KOPT-K1 (cell line): Measurements from ENCODE around the gene PCDH10.

Experiments used
- H3K27ac ChIP-seq: fragments of 200-600 bp; sonication (generic); 2 replicates; pipeline ENCODE4 v1.5.1; 2016; ENCODE audit warnings: antibody characterized with exemption, mild to moderate bottlenecking, low read depth, low read length; ENCODE audit not compliant: poor library complexity, severe bottlenecking
- H3K36me3 ChIP-seq: fragments of 200-600 bp; sonication (generic); 2 replicates; pipeline ENCODE4 v1.5.1; 2017; ENCODE audit warnings: antibody characterized with exemption, mild to moderate bottlenecking, low read length, moderate library complexity; ENCODE audit not compliant: insufficient read depth
- H3K9me3 ChIP-seq: fragments of 200-600 bp; sonication (generic); 2 replicates; pipeline ENCODE4 v1.5.1; 2017; ENCODE audit warnings: antibody characterized with exemption, low read length, mild to moderate bottlenecking; ENCODE audit not compliant: insufficient read depth, poor library complexity, severe bottlenecking

PCDH10 gene

DNA sequence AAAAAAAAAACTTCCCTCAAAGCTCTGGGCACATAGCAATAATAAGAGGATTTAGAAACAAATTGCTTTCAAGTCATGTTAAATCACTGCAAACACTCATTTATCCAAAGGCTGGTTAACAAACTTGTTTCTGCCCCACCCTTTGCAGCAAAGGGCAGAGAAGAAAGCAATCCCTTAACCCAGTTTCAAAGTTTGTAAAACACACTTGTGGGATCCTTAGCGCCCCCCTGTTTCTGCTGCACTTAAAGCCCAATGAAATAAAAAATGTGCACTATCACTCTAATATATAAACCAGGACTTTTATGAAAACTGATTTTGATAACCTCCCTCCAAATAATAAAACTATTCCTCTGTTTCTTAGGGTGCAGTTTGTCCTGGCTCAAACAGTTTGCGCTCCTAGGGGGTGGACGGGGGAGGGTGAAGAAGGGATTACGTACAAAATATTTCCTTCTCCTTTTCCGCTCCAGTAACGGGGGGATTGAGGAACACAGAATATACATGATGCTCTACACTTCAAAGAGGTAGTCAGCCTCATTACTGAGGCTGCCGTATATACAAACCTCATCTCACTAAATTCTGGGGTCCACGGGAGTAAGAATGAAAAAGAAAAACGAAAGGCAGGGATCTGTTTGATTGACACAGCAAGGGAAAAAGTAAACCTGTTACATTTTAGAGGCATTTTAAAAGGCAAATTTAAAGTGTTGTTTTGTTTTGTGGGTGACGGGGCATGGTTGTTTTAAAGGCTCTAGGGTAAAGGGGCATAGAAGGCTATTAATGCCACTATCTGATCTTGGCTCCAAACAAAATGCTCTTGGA, 3.1 kb upstream of the PCDH10 start:
- no peaks in the 10 kb centered on the region for H3K9me3 ChIP-seq
- peak overlapping the region; percentile 77 for H3K27ac ChIP-seq
- H3K36me3 ChIP-seq, result no peaks in the 10 kb centered on the region

- Histone ChIP-seq H3K27ac (peak overlapping the region; percentile 77), H3K9me3 (no peaks in the 10 kb centered on the region), H3K36me3 (no peaks in the 10 kb centered on the region)
Observed at GRCh38 chr4:133146574-133147241, 2.4 kb upstream of the PCDH10 start.

DNA sequence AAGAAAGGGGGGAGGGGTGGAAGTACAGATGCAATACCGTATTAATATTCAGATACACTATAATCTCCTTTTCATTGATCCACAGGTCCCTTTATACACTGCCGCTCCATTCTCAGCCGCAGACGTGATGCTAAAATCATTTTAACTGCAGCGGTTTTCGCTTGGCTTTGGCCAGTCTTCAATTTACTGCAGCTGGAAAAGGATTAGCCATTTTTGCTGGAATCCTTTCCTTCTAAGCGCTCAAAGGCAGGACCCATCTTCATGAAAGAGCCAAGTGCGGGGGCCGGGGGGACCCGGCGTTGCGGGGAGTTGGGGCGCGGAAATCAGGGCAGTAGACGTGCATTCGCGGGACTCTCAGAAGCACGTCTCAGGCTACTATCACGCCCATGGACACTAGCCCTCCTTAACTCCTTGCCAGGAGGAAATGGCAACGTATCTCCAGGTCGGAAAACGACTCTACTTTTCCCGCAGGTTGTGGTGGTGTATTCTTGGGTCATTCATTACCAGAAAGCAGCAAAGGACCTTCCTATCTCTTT, 1.7 kb upstream of the PCDH10 start:
- Histone ChIP-seq H3K27ac (peak overlapping the region; percentile 77), H3K9me3 (no peaks in the 10 kb centered on the region), H3K36me3 (no peaks in the 10 kb centered on the region)

DNA sequence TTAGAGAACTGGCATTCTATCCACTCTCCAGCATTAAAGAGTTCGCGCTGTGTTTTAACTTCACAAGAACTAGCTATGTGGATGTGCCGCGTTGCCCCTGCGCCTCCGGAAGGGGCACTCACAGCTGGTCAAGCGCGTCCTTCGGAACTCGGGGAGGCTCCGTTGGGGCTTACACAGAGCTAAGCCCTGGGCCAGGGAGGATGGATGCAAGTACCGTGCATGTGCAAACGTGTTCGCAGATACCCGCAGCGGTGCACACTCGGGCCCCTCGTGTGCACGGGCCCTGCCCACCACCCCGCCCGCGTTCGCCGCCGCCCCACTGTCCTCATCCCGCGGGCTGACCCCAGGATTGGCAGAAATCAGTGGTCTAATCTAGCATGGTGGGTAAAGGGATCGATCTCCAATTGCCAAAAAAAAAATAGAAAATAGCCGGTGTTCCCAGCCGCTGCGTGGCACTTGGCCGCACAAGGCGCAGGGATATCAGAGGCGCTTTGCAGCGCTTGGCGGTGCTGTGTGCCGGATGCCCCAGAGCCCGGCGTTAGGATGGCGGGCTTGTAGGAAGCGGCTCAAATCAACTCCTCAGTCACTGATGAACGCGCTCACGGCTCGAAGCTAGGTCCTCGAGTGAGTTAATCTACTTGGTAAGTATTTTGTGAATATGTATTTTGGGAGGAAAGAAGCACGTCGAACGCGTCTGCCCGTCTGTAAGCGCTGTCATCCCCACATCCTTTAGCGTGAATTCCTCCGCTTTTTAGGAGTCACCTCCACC, 989 bp upstream of the PCDH10 start:
- Histone ChIP-seq H3K9me3 (no peaks in the 10 kb centered on the region), H3K27ac (peak overlapping the region; percentile 77), H3K36me3 (no peaks in the 10 kb centered on the region)

GRCh38 chr4:133149364-133149695, 236 bp downstream of the PCDH10 start:
- no peaks in the 10 kb centered on the region for H3K9me3 ChIP-seq
- H3K36me3 ChIP-seq, result no peaks in the 10 kb centered on the region
- H3K27ac ChIP-seq, result peak overlapping the region; percentile 4

- Histone ChIP-seq H3K36me3 (no peaks in the 10 kb centered on the region), H3K27ac (no peak overlapping the region), H3K9me3 (no peaks in the 10 kb centered on the region)
Observed at GRCh38 chr4:133149932-133150471, 908 bp downstream of the PCDH10 start.

DNA sequence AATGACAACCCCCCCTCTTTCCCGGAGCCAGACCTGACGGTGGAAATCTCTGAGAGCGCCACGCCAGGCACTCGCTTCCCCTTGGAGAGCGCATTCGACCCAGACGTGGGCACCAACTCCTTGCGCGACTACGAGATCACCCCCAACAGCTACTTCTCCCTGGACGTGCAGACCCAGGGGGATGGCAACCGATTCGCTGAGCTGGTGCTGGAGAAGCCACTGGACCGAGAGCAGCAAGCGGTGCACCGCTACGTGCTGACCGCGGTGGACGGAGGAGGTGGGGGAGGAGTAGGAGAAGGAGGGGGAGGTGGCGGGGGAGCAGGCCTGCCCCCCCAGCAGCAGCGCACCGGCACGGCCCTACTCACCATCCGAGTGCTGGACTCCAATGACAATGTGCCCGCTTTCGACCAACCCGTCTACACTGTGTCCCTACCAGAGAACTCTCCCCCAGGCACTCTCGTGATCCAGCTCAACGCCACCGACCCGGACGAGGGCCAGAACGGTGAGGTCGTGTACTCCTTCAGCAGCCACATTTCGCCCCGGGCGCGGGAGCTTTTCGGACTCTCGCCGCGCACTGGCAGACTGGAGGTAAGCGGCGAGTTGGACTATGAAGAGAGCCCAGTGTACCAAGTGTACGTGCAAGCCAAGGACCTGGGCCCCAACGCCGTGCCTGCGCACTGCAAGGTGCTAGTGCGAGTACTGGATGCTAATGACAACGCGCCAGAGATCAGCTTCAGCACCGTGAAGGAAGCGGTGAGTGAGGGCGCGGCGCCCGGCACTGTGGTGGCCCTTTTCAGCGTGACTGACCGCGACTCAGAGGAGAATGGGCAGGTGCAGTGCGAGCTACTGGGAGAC, 1.6 kb downstream of the PCDH10 start:
- no peak overlapping the region for H3K27ac ChIP-seq
- H3K9me3 ChIP-seq, result no peaks in the 10 kb centered on the region
- H3K36me3 ChIP-seq, result no peaks in the 10 kb centered on the region

- Histone ChIP-seq H3K27ac (no peak overlapping the region), H3K9me3 (no peaks in the 10 kb centered on the region), H3K36me3 (no peaks in the 10 kb centered on the region)
Observed at GRCh38 chr4:133151341-133151690, 2.2 kb downstream of the PCDH10 start.

- no peak overlapping the region for H3K27ac ChIP-seq
- H3K36me3 ChIP-seq, result no peaks in the 10 kb centered on the region
- no peaks in the 10 kb centered on the region for H3K9me3 ChIP-seq
Observed at GRCh38 chr4:133151691-133152329, 2.7 kb downstream of the PCDH10 start.

DNA sequence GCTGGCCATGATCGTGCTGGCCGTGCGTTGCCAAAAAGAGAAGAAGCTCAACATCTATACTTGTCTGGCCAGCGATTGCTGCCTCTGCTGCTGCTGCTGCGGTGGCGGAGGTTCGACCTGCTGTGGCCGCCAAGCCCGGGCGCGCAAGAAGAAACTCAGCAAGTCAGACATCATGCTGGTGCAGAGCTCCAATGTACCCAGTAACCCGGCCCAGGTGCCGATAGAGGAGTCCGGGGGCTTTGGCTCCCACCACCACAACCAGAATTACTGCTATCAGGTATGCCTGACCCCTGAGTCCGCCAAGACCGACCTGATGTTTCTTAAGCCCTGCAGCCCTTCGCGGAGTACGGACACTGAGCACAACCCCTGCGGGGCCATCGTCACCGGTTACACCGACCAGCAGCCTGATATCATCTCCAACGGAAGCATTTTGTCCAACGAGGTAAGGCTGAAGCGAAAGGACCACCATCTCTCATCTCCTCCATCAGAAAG, 3.3 kb downstream of the PCDH10 start:
- Histone ChIP-seq H3K27ac (no peak overlapping the region), H3K9me3 (no peaks in the 10 kb centered on the region), H3K36me3 (no peaks in the 10 kb centered on the region)

DNA sequence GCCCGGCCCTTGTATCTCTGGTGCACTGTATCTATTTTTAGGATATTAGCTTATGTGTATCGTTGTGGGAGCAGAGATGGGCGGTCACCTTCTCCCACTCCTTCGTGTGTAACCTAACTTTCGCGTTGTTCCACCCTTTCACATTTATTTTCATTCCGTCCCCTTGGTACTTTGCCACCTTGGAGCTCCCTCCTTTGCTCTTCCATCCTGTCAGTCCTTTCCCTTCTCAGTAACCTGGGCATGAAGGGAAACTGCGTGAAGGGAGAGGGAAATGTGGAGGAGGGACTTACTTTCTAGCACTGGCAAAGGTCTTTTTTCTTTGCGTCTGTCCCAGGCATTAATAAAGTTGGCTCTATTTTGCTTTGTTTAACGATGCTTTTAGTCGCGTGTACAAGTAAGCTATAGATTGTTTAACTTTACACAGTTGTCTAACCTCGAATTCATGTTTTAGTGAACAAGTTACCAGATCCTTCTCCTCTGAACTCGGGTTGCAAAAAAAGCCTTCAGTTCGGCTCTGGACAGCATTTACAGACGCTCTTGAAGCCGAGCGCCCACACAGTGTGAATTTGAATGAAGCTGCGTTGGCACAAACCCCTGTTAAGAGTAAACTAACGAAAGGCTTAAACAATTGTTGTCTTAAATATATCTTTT, 3.9 kb downstream of the PCDH10 start:
- Histone ChIP-seq H3K36me3 (no peaks in the 10 kb centered on the region), H3K9me3 (no peaks in the 10 kb centered on the region), H3K27ac (no peak overlapping the region)

GRCh38 chr4:133154725-133155124, 5.6 kb downstream of the PCDH10 start:
- Histone ChIP-seq H3K27ac (no peak overlapping the region), H3K9me3 (no peaks in the 10 kb centered on the region)

DNA sequence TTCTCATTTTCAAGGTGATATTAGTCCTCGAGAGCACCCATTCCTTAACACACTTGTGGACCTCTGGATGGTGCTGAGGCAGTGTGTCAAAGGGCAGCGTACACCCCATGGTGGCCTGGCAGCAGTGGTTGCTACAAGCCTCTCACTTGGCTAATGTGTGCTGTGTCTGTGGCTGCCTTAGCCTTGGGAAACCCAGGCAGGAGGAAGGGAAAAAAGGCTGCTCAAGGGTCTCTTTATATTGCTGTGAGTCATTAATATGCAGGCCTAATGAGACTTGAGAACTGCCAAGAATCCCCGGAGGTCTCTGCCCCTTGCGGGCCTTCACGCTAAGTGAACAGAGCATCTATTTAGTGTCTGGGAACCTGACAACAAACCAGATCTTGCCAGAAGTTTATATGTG, 7.0 kb downstream of the PCDH10 start:
- Histone ChIP-seq H3K9me3 (no peaks in the 10 kb centered on the region), H3K36me3 (no peaks in the 10 kb centered on the region), H3K27ac (no peak overlapping the region)

More at GRCh38 chr4:133154725-133155124, 5.6 kb downstream of the PCDH10 start:
- no peaks in the 10 kb centered on the region for H3K36me3 ChIP-seq
